Loucy (cell line): ENCODE data around the gene TRPV2.

Source experiments
- H2AFZ ChIP-seq: fragments of 200-600 bp; sonication (generic); 2 replicates; pipeline ENCODE4 v1.6.0; 2016; ENCODE audit warnings: antibody characterized with exemption, mild to moderate bottlenecking, low read length, moderate library complexity
- H3F3A ChIP-seq: fragments of 200-600 bp; 2 replicates; pipeline ENCODE4 v1.6.0; 2016; ENCODE audit warnings: antibody characterized with exemption, low read depth, mild to moderate bottlenecking
- H3K27me3 ChIP-seq: fragments of 200-600 bp; sonication (generic); 2 replicates; pipeline ENCODE4 v1.6.1; 2014; ENCODE audit warnings: low read length, mild to moderate bottlenecking; ENCODE audit not compliant: insufficient read depth, poor library complexity, severe bottlenecking
- H3K36me3 ChIP-seq: fragments of 200-600 bp; sonication (generic); 2 replicates; pipeline ENCODE4 v1.6.1; 2016; ENCODE audit warnings: low read length; ENCODE audit not compliant: insufficient read depth
- H3K4me1 ChIP-seq: fragments of 200-600 bp; sonication (generic); 2 replicates; pipeline ENCODE4 v1.5.1; 2014; ENCODE audit warnings: low read length, mild to moderate bottlenecking; ENCODE audit not compliant: insufficient read depth, poor library complexity, severe bottlenecking
- H3K4me2 ChIP-seq: fragments of 200-600 bp; sonication (generic); 2 replicates; pipeline ENCODE4 v1.6.0; 2014; ENCODE audit warnings: antibody characterized with exemption, low read length, low read depth, mild to moderate bottlenecking; ENCODE audit not compliant: poor library complexity, severe bottlenecking
- H3K4me3 ChIP-seq: fragments of 200-600 bp; sonication (generic); 2 replicates; pipeline ENCODE4 v1.5.1; 2014; ENCODE audit warnings: low read length, mild to moderate bottlenecking, mixed read lengths; ENCODE audit not compliant: poor library complexity, severe bottlenecking
- H3K79me2 ChIP-seq: fragments of 200-600 bp; sonication (generic); 2 replicates; pipeline ENCODE4 v1.6.1; 2014; ENCODE audit warnings: low read length; ENCODE audit not compliant: insufficient read depth
- H3K9ac ChIP-seq: fragments of 200-600 bp; sonication (generic); 2 replicates; pipeline ENCODE4 v1.6.0; 2014; ENCODE audit warnings: mild to moderate bottlenecking, low read depth, low read length, moderate library complexity; ENCODE audit not compliant: poor library complexity, severe bottlenecking
- H3K9me2 ChIP-seq: fragments of 200-600 bp; sonication (generic); replicated peaks from 2 replicates; pipeline ENCODE4 v1.6.1; 2016; ENCODE audit warnings: low read depth, low read length, mixed read lengths
- H3K9me3 ChIP-seq: fragments of 200-600 bp; sonication (generic); 2 replicates; pipeline ENCODE4 v1.6.1; 2014; ENCODE audit warnings: mild to moderate bottlenecking, antibody characterized with exemption, low read length, low read depth; ENCODE audit not compliant: insufficient read depth
- H4K20me1 ChIP-seq: fragments of 200-600 bp; sonication (generic); 2 replicates; pipeline ENCODE4 v1.6.0; 2014; ENCODE audit warnings: antibody characterized with exemption, low read length, mild to moderate bottlenecking; ENCODE audit not compliant: insufficient read depth, poor library complexity, severe bottlenecking
- EZH2phosphoT487 ChIP-seq: fragments of 200-600 bp; IDR thresholded peaks from 2 replicates; pipeline ENCODE4 v1.6.1; 2018; ENCODE audit warnings: antibody characterized with exemption, mild to moderate bottlenecking, moderate library complexity, borderline replicate concordance
- TF ChIP-seq, protein P1 (sequence below): fragments of 200-600 bp; sonication (generic); conservative IDR thresholded peaks from 2 replicates; pipeline ENCODE4 v1.5.1; 2014; ENCODE audit warnings: mild to moderate bottlenecking, antibody characterized with exemption, low read length

TRPV2 gene

DNA sequence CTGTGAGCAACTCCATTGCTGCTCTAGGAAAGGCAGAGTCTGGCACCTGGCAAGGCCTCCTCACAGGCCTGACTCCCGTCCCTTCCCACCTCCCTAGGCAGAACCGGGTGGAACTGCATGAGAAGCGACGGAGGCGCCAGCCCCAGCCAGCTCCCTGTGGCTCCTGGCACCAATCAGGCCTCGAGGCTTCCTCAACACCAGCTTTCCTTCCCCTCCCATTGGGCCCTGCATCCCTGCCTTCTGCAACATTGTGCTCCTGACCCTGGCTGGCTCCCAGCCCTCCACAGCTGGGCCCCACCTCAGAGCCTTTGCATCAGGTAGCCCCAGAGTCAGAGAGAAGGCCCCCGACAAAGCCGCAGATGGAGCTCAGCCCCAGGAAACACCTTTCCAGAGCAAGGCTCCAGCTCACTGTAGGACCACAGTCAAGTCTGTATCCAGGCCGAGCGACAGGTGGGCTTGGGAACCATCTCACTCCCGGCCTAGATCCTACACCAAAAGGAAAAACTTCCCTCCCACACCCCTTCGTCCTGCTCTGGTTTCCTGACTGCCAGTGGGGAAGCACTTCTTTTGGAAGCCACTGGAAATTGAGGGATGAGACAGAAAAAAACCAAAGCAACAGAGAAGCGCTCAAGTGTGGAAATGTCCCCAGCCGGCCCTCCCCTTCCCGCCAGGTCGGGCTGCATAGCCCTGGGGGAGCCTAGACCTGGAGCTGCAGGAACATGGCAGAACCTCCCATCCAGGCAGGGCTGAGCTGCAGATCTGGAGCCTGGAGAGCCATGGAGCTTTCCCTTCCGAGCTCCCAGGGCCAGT is 45.6 kb downstream of the TRPV2 start:
- Histone ChIP-seq H3K9ac (no peak overlapping the region), H3K4me1 (peaks cover 11% of the 10 kb centered on the region), H3K36me3 (peaks cover 4% of the 10 kb centered on the region; the same call in 1 of the 2 replicates), H3K9me3 (no peaks in the 10 kb centered on the region), H3K4me3 (no peak overlapping the region), H3K9me2 (no peaks in the 10 kb centered on the region), H3F3A (no peaks in the 10 kb centered on the region), H3K4me2 (no peak overlapping the region), H3K79me2 (no peaks in the 10 kb centered on the region), H2AFZ (no peak overlapping the region), H3K27me3 (no peaks in the 10 kb centered on the region), H4K20me1 (no peaks in the 10 kb centered on the region)
- TF ChIP-seq, protein P1, sequence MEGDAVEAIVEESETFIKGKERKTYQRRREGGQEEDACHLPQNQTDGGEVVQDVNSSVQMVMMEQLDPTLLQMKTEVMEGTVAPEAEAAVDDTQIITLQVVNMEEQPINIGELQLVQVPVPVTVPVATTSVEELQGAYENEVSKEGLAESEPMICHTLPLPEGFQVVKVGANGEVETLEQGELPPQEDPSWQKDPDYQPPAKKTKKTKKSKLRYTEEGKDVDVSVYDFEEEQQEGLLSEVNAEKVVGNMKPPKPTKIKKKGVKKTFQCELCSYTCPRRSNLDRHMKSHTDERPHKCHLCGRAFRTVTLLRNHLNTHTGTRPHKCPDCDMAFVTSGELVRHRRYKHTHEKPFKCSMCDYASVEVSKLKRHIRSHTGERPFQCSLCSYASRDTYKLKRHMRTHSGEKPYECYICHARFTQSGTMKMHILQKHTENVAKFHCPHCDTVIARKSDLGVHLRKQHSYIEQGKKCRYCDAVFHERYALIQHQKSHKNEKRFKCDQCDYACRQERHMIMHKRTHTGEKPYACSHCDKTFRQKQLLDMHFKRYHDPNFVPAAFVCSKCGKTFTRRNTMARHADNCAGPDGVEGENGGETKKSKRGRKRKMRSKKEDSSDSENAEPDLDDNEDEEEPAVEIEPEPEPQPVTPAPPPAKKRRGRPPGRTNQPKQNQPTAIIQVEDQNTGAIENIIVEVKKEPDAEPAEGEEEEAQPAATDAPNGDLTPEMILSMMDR, result no peak
- no peak for TF ChIP-seq EZH2phosphoT487

DNA sequence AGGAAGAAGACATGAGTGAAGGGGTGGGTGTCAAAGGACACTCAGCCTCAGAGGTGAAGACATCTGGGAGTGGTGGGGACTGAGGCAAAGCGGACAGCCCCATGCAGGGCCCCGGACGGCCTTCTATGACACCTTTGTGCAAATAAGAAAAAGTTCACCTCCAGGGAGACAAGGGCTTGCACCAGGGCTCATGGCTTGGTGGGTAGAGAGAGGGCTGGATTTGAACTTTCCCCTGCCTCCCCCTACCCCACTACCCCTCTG is 46.2 kb downstream of the TRPV2 start:
- Histone ChIP-seq H3F3A (no peaks in the 10 kb centered on the region), H3K36me3 (peaks cover 4% of the 10 kb centered on the region; the same call in 1 of the 2 replicates), H4K20me1 (no peaks in the 10 kb centered on the region), H3K79me2 (no peaks in the 10 kb centered on the region), H3K4me2 (no peak overlapping the region), H3K9me3 (no peaks in the 10 kb centered on the region), H3K4me3 (no peak overlapping the region), H3K9ac (no peak overlapping the region), H3K4me1 (peaks cover 11% of the 10 kb centered on the region), H2AFZ (no peak overlapping the region), H3K9me2 (no peaks in the 10 kb centered on the region), H3K27me3 (no peaks in the 10 kb centered on the region)
- no peak for TF ChIP-seq EZH2phosphoT487
- TF ChIP-seq, protein P1, result no peak

DNA sequence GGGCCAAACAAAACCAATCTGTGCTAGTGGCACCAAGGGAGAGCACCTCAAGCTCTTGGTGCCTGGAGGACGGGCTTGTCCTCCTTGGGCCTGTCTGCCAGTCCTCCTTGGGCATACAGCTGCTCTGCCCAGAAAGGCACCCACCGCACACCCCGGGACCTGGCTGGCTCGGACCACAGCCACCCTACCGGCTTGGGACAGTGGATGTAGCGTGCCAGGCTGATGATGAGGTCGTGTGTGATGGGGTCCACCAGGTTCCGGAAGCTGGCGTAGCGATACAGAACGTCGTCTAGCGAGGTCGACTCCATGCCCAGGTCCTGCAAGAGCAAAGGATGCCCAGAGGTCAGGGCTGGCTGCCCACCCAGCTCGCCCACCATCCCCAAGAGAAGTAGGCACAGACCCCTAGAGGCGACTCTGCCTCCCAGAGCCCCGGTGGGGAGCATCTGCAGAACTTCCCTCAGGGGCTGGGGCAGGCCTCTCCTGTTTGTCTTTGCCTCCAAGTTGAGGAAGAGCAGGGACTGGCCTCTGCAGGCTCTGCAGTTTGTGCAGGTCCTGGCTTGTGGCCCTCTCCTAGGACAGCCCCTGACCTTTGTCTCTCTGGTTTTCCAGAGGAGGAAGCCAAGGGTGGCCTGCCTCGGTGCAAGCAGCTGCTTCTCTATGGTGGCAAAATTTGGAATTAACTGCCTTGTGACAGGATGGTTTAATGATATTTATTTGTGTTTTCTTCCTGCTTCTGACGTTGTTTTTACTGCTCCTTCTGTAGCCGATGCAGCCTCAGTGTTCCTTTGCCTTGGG is 46.9 kb downstream of the TRPV2 start:
- Histone ChIP-seq H2AFZ (no peak overlapping the region), H3K36me3 (peaks cover 4% of the 10 kb centered on the region; the same call in 1 of the 2 replicates), H3K4me1 (peaks cover 11% of the 10 kb centered on the region), H3K9me2 (no peaks in the 10 kb centered on the region), H3K9me3 (no peaks in the 10 kb centered on the region), H3F3A (no peaks in the 10 kb centered on the region), H3K27me3 (no peaks in the 10 kb centered on the region), H3K4me2 (no peak overlapping the region), H3K79me2 (no peaks in the 10 kb centered on the region), H3K4me3 (no peak overlapping the region), H4K20me1 (no peaks in the 10 kb centered on the region), H3K9ac (no peak overlapping the region)
- TF ChIP-seq EZH2phosphoT487, result no peak
- TF ChIP-seq, protein P1, result no peak
